HG02938 (cell line): ENCODE measurements around the gene ZBTB7C.

Experiments used
- ATAC-seq: cut with Tn5 transposase; IDR thresholded peaks from one replicate; pipeline ENCODE4 v1.9.1; 2021; ENCODE audit warnings: mild to moderate bottlenecking, moderate library complexity; ENCODE audit not compliant: unreplicated experiment

ZBTB7C gene

GRCh38 chr18:48326901-48327675 lies 82.1 kb downstream of the ZBTB7C start:
- ATAC-seq: no peak

GRCh38 chr18:48325115-48325665 lies 84.0 kb downstream of the ZBTB7C start:
- no peak for ATAC-seq

GRCh38 chr18:48324651-48325050 lies 84.5 kb downstream of the ZBTB7C start:
- ATAC-seq: no peak

- no peak for ATAC-seq
These were observed 86.0 kb downstream of the ZBTB7C start for GRCh38 chr18:48323151-48323550.

- no peak for ATAC-seq
These were observed 87.6 kb downstream of the ZBTB7C start for GRCh38 chr18:48321536-48321935.

GRCh38 chr18:48321121-48321520 lies 88.1 kb downstream of the ZBTB7C start:
- no peak for ATAC-seq

- no peak for ATAC-seq
These were observed 88.6 kb downstream of the ZBTB7C start for GRCh38 chr18:48320639-48320945.

- ATAC-seq: no peak
These were observed 89.2 kb downstream of the ZBTB7C start for GRCh38 chr18:48319801-48320638.

- no peak for ATAC-seq
These were observed 90.7 kb downstream of the ZBTB7C start for GRCh38 chr18:48318436-48318835.

- no peak for ATAC-seq
These were observed 91.3 kb downstream of the ZBTB7C start for GRCh38 chr18:48317781-48318381.

GRCh38 chr18:48316177-48316576 lies 93.0 kb downstream of the ZBTB7C start:
- ATAC-seq: no peak

DNA sequence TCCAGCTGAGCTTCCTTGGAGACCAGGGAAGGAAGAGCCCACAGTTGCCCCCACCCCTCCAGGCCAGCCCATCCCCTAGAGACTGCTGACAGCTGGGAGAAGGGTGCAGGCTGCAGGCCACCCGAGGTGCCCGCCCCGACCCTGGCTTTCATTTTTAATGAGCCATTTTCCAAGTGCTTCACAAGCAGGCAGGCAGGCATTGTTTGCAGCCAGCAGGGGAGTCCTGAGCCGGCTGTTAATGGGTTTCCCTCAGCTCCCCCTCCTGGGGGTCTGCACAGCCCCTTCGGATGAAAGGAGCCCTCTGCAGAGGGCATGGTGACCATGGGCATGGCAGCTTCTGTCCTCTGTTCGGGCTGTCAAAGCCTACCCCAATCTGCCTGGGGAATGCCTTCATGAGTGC lies 94.5 kb downstream of the ZBTB7C start:
- ATAC-seq: no peak

DNA sequence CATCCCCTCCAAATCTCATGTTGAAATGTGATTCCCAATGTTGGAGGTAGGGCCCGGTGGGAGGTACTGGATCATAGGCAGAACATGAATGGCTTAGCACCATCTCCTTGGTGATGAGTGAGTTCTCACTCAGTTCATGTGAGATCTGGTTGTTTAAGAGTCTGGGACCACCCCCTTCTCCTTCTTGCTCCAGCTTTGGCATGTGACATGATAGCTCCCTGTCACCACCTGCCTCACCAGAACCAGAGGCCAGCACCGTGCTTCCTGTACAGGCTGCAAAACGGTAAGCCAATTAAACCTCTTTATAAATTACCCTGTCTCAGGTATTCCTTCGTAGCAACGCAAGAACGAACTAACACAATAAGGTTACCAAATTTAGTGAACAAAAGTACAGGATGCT lies 95.4 kb downstream of the ZBTB7C start:
- no peak for ATAC-seq

- ATAC-seq: no peak
These were observed 97.1 kb downstream of the ZBTB7C start for GRCh38 chr18:48312066-48312465.

GRCh38 chr18:48310999-48311398 lies 98.2 kb downstream of the ZBTB7C start:
- no peak for ATAC-seq

GRCh38 chr18:48310353-48310752 lies 98.8 kb downstream of the ZBTB7C start:
- no peak for ATAC-seq

GRCh38 chr18:48308755-48309575 lies 100.2 kb downstream of the ZBTB7C start:
- no peak for ATAC-seq

- ATAC-seq: no peak
These were observed 101.1 kb downstream of the ZBTB7C start for GRCh38 chr18:48308027-48308635.

DNA sequence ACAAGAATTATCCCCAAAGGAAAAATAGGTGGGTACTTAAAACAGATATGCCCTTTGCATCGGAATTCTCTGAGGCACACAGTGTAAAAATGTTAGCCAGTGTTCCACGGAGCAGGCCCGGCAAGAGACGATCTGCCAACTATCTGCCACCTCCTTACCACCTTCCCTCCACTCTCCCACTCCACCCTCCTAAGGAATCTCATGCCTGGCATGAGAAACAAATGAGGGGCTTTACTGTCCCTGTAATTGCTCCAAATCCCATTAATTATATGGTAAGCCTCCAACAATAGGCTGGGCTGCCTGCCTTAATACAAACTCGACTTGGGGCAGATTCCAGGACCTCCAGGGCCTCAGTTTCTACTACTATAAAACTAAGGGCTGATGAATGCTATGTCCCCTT lies 102.3 kb downstream of the ZBTB7C start:
- ATAC-seq: no peak

DNA sequence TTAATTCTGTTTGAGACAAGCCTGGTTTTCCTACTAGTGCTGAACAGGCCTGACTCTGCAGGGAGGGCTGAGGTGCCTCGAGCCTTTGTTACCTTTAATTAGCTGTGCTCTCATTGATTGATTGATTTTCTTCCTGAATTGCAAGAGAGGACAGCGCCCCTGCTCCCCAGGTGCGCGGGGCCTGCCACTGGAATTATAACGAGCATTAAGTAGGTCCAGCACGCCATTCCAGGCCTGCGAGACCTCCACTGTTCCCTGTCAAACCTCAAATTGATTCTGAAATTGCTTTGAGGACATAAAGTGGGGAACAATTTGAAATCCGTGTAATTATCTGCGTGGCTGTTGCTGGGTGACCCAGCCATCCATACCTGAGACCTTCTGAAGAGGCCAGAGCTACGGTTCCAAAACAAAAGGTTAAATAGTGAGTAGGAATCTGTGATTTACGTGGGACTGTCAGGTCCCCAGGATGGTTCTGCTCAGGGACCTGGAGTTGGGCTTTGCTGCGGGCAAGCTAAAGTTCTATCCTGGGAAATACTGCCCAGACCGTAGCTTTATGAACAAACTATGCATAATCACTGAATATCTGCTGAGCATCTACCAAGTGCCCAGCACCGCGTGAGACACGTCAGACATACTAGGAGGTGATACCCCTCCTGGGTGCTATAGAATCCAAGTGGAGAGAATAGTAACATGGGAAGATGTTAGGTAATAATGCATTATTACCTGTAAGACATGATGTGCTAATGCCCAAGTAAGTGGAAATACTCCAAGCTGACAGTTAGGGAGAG lies 104.1 kb downstream of the ZBTB7C start:
- no peak for ATAC-seq
